HG03196 (cell line): Measurements from ENCODE around the gene PTPRN2.

Experiments used
- ATAC-seq: cut with Tn5 transposase; IDR thresholded peaks from one replicate; pipeline ENCODE4 v1.9.1; 2021; ENCODE audit not compliant: unreplicated experiment

Gene PTPRN2

DNA sequence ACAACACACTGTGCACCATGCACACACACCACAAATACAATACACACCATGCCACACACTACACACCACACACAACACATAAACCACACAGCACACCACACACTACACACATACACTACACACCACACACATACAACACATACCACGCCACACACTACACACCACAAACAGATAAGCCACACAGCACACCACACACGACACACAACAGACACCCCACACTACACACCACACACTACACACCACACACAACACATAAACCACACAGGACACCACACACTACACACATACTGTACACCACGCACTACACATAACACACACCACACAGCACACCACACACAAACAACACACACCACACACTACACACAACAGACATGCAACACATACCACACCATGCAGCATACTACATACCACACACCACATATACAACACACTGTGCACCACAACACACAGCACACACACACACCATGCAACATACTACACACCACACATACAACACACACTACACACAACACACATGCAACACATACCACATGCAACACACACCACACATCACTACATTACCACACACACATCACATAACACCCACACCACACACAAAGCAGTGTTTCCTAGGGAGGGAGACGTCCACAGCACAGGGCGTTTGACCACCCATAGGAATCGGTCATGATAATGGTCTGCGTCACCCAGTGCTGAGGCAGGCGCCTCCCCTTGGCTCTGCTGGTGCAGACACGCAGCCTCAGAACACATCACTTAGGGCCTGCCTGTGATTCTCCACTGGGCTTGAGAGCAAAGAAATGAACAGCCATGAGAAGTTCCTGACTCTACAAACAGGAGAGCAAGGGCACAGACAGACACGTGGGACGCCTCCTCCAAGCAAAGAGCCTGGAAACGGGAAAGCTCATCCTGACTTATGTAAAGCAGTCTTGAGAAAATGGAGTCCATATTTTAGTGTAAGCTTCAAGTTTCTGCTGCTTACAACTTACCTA, 458.3 kb downstream of the PTPRN2 start:
- no peak for ATAC-seq

DNA sequence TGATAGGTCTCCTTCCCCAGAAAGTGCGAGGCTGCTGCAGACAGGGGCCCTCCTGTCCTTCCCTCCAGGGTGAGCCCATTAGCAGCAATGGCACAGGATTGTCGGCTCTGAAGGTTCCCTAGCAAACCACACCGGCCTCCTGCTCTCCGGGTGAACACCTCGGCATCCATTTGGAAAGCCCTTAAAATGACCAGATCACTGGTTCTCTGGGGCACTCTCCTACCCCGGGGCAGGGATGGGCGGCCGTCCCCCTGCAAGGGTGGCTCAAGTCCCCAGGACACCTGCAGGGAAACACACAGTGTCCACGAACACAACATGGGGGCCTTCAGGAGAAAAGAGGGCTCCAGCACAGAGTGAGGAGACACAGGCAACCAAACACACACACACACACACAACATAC, 459.1 kb downstream of the PTPRN2 start:
- ATAC-seq, result no peak

DNA sequence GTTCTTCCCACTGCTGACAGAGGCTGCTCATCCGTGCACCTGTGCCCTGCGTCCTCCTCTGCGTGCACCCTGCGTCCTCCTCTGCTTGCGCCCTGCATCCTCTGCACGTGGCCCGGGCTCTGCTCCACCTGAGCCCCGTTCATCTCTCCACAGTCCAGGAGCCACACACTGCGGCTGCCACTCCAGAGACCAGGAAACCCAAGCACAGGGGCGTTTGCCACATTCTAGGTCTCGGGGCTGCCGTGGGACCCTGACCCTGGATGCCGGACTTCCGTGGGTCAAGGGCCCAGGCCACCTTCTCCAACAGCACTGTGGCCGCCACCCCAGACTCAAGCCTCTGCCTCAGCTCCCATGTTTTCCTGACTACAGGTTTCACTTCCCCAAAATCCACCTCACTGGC, 460.4 kb downstream of the PTPRN2 start:
- ATAC-seq, result no peak

DNA sequence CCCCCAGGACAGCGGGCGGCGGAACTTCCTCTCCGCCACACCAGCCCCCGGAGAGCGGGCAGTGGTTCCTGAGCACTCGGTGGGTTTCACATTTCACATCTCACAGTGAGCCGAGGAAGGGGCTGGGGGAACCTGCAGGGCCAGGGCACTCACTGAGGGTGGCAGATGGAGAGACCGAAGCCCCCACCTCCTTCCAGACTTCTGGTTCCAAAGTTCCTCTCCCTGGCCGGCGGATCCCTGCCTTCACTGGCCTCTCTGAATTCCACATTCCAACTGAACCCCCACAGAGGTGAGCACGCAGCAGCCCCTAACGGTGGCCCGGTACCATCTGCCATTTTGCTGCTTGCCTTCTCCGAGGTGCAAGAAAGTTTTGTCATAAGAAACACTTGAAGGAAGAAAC, 461.0 kb downstream of the PTPRN2 start:
- no peak for ATAC-seq

DNA sequence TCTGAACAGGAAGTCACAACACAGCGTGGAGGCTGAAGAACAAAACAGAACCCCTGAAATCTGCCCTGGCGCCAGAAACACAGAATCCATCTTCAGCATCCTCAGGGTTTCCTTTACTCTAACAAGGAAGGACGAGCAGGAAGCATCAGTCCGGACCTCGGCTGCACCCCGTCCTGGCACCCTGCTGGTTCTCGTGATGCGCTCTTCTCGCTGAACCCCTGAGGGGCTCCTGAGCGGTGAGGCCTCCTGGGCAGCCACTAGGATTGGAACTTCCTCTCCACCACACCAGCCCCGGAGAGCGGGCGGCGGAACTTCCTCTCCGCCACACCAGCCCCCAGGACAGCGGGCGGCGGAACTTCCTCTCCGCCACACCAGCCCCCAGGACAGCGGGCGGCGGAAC, 461.9 kb downstream of the PTPRN2 start:
- ATAC-seq, result no peak

DNA sequence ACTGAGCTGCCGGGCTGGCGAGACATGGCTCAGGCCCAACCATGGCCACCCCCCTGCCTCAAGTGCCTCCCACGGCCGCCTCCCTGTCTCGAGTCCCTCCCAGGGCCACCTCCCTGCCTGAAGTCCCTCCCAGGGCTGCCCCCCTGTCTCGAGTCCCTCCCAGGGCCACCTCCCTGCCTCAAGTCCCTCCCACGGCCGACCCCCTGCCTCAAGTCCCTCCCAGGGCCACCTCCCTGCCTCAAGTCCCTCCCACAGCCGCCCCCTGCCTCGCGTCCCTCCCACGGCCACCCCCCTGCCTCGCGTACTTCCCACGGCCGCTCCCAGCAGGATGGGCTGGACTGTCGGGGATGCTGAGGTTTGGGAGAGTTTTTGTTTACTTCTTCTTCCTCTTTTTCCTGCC, 462.5 kb downstream of the PTPRN2 start:
- no peak for ATAC-seq

DNA sequence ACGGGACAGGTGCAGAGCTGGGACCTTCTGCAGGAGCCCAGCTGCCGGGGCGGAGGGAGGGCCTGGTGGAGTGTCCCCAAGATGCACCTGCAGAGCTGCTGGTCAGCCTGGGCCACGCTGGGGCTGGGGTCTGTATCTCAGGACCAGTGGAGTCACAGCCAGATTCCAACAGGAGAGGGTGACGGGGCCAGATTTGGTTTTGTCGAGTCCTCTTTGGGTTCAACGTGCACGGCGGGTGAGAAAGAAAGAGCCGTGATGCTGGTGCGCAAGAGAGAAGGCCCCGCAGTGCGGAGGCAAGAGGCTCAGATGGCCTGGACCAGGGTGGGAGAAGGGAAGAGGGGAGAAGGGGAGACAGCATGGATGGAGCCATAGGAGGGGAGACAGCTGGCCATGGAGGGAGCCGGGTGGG, 462.9 kb downstream of the PTPRN2 start:
- ATAC-seq, result no peak

DNA sequence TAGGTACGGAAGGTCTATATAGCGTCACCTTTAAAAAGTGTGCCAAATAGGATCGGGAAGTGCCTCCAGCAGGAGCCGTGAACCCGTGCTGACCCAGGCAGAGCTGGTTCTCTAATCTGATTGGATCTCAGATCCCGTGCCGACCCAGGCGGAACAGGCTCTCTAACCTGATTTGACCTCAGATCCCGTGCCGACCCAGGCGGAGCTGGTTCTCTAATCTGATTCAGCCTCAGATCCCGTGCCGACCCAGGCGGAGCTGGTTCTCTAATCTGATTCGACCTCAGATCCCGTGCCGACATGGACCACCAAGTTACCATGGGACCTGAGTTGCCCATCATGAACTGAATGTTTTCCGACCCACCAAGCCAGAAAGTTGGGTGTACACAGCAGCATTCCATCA, 463.9 kb downstream of the PTPRN2 start:
- ATAC-seq, result no peak

DNA sequence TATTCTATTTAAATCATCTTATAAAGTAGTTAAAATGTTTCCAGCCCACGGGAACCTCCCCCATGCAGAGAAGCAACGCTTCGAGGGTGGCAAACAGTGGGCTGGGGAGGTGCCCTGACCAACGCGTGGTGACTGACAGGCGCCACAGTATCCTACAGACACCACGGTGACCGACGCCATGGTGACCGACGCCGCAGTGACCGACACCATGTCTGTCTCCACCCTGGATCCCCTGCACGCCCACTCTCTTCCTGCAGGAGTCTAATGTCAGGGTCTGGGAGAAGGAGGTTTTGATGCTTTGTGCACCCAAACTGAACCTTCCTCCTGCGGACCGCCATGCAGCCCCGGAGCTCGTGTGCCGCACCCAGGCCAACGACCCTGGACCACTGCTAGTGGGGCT, 464.4 kb downstream of the PTPRN2 start:
- no peak for ATAC-seq

DNA sequence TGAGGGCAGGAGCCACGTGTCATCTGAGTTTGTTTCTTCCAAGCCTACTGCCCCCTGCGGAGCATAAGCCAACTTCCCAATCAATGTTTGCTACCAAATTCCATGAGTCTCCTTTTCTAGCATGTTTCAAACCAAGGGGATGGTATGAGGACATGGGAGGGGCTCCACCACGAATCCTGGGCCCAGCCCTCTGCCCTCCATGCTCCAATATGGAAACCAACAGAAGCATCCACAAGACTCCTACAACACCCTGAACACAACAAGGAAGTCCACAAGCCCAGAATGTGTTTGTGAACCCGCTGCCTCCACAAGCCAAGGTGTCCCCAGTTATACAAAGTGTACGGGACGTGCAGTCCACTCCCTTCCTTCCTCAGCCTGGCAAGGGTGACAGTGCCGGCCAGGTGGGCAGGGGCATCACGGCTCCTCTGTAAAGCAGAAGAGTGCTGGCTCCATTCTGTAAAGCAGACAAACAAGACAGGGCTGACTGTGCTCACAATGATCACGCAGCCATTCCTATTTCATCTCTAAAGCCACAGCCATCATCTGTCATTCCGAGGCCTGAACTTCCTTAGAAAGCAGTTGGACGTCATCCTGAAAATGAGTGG, 466.1 kb downstream of the PTPRN2 start:
- ATAC-seq, result no peak

DNA sequence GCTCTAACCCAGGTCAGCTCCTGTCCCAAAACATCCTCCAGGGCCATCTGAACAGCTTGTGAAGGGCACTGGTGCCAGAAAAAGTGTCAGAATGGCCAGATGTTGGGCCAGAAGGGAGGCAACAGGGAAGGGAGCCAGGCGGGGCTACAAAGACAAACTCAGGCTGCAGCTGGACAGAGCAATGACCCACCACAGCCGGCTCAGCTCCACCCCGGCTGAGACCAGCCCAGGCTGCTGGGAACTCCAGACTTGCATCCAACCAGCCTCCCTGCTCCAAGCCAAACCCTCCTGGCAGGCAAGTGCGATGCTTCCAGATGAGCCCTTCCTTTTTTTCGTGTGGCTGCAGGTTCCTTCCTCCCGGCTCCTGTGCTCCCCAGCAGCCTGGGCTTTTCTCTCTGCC, 466.9 kb downstream of the PTPRN2 start:
- no peak for ATAC-seq

DNA sequence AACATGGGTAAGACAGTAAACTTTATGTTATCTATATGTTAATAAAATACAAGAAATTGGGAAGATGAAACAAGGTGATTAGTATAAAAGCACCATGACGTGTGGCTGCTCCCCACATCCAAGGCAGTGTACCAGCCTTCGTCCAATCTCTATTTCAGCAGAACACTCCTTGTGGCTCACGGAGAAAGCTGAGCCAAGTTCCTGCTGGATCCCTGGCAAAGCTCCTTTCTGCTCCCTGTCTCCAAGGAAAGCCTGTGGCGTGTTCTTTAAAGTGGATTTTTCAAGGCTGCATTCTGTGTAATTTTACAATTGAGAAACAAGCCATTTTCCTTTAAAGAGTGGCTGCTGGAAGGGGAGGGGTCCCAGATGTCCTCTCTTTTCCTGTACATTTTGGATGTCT, 467.3 kb downstream of the PTPRN2 start:
- ATAC-seq, result no peak

DNA sequence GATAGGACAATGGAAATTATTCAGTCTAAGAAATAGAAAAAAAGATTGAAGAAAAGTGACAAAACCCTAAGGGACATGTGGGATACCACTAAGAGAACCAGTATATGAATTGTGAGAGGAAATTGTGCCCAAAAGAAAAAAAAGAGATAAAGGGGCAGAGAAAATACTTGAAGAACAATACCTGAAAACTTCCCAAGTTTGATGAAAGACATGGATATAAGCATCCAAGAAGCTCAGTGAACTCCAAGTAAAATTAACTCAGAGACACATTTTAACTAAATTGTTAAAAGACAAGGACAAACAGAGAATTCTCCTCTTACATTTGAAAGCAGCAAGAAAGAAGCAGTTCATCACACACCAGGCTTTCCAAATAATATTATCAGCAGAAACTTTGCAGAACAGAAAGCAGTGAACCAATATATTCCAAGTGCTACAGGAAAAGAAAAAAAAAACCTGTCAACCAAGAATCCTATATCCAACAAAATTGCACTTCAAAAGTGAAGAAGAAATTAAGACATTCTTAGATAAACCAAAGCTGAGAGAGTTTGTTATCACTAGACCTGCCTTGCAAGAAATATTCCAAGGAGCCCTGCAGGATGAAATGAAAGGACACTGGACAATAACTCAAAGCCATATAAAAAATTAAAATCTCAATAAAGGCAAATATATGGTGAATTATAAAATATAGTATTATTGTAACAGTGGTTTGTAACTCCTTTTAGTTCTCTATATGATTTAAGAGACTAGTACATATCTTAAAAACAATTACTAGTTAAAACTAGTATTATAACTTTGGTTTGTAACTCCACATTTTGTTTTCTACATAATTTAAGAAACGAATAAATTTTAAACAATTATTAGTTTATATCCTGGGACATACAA, 470.0 kb downstream of the PTPRN2 start:
- no peak for ATAC-seq

DNA sequence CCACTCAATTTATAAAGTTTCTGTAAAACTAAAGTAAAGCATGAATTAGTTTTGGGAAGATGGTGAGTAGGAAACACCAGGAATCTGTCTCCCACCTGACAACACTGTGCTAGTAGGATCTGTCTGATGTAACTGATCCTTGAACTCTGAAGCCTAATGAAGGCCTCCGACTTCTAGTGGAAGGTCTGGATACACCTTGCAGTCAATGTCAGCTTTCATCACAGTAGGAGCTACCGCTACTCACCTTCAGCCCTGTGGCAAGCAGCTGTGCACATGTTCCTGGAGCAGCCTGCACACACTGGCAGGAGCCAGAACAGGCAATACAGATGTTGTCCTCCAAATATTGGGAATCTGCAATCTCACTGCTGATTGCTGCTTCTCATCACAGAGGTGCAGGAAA, 471.4 kb downstream of the PTPRN2 start:
- ATAC-seq, result no peak

DNA sequence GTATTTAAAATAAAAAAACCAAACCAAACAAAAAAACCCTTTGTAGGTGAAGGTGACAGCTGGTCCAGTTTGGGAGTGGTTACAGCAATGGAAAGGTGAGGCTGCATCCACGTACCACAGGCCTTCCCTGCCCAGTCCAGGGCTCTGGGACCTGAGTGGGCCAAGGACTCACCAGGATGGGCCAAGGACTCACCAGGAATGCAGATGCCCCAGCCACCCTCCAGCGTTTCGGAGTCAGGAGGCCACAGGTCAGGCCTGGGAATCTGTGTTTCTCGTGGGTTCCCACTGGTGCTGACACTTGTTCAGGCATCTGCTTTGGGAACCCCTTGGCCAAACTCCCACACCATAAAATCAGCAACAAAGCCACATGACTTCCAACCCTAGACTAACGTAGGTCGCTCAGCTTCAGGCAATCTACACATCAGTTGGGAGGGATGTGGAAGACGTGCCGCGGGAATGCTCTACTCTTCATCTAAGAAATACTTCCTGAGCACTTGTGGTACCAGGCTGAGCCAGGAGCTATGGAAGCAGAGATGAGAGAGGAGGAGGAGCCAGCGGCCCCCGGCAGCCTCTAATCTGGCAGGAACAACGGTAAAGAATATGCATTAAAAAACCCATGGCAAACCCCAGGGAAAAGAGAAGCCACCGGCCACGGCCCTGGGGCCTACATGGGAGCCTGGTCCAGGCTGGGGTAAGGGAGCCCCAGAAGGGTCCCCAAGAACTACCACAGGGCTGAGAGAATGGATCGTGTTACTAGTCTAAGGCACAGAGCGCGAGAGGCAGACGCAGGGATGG, 473.4 kb downstream of the PTPRN2 start:
- no peak for ATAC-seq

DNA sequence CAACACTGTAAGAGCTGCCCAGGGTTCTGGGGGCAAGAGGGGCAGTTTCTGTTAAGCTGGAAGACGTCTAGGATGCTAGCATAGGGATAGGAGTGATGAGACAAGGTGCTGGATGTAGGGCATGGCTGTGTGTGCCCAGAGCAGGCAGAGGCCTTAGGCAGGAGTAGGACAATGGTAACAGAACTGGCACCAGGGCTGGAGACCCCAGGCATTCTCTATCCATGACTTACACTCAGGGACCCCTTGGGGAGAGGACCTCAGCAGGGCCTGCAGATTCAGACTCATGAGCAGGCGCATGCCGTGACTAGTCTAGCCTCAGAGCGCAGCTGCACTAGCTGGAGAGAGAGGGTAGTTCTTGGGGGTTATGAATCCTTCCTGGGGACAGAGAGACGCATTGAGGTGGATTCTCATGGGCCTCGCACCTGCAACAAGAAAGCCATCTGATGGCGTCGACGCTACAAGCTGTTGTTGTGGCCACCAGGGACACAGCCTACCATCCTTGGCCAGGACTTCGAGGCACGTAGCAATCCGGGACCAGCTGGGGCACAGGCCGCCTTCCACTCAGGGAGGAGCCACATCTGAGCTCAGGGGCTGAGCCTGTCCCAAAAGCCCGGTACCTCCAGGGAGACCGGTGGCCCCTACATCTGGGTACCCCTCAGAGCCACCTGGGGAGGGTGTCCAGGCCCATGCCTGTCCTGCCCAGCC, 474.1 kb downstream of the PTPRN2 start:
- no peak for ATAC-seq

DNA sequence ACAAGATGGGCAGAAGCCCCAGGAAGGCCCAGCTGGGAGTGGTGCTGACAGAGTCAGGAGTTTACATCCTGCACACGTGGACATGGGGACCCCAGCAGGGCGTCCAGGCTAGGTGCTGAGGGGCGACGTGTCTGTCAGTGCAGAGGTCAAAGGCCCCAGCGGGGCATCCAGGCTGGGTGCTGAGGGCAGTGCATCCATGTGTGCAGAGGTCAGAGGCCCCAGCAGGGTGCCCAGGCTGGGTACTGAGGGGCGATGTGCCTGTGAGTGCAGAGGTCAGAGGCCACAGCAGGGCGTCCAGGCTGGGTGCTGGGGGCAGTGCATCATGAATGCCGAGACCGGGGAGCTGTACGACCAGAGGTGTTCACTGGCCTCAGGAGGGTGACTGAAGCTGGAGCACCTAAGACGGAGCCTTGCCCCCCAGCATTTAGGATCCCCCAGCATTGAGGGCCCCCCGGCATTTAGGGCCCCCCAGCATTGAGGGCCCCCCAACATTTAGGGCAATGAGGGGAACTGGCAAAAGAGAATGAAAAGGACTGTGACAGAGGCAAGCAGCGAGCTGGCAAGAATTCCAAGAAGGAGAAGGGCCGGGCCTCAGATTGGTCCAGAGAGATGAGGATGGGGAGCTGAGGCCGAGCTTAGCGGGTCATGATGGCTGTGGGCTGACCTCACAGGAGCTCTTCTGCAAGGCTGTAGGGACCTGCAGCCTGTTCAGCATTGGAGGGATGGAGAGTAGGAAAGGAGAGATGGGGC, 474.9 kb downstream of the PTPRN2 start:
- no peak for ATAC-seq

DNA sequence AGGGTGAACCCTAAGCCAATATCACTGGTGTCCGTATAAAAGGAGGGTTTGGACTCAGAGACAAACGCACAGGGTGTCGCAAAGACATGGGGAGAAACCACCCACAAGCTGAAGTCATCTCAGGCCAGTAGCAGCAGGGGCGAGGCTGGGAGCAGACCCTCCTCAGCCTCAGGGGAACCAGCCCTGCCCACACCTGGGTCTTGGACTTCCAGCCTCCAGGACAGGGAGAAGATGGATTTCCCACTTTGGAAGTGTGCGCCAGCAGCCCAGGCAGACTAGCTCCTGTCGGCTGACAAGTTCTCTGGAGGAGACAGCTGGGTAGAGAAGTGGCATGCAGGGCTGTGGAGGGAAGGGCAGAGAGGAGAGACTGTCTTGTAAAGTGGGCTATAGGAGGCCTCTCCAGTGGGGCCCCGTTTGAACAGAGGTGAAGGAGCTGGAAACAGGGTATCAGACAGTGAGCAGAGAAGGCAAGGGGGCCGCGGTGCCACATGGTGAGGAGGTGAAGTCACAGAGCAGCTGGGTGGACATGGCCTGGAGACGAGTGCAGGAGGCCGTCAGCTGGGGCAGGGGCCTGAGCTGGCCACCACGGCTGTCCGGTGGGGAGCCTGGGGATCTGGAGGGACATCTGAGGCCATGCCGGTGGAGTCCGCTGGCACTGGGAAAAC, 475.6 kb downstream of the PTPRN2 start:
- ATAC-seq, result no peak
